22Rv1 (cell line): ENCODE measurements around the gene GPC4.

Source experiments
- CTCF ChIP-seq: fragments of 450-650 bp; IDR thresholded peaks from 2 replicates; pipeline ENCODE4 v1.5.1; 2017; ENCODE audit warnings: mild to moderate bottlenecking
- ZFX ChIP-seq: fragments of 450-650 bp; IDR thresholded peaks from 2 replicates; pipeline ENCODE4 v1.6.1; 2017; ENCODE audit warnings: antibody characterized with exemption, borderline replicate concordance

GRCh38 chrX:133444196-133444595 lies 28.9 kb upstream of the GPC4 start:
- TF ChIP-seq CTCF = no peak
- no peak for TF ChIP-seq ZFX
